Measurements from ENCODE around the gene KCNK5.

Gene KCNK5

DNA sequence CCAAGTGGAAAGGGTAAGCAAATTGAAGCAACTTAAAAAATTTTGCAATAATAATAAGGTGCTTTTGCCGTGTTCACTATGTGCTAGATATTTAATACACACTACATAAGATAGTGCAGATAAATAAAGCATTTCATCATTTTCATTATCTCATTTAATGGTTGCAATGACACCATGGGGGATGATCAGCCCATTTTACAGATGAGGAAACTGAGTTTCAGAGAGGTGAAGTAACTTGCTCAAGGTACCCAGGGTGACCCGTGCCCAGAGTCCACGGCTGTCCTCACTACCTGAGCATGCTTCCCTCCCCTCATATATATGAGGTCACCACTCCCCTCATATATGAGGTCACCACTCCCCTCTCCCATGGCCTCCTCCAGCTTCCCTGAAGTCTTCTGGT is 7.5 kb upstream of the KCNK5 start (continued):
- TF ChIP-seq ZXDB (tag by site-specific recombination; IDR thresholded peaks at IDR 0.05), result no peak
- no peak for TF ChIP-seq ZNF658 (tag by site-specific recombination; IDR thresholded peaks at IDR 0.05)
- no peak for TF ChIP-seq SETDB1 (IDR thresholded peaks at IDR 0.05; ENCODE audit: insufficient read length, low read length)
- TF ChIP-seq ZFP37 (tag by site-specific recombination; IDR thresholded peaks at IDR 0.05), result no peak
- TF ChIP-seq KLF16 (tag by site-specific recombination; IDR thresholded peaks at IDR 0.05), result no peak
- no peak for TF ChIP-seq HOXC10 (CRISPR knock-in tag; IDR thresholded peaks at IDR 0.05)
- no peak for TF ChIP-seq ZNF660 (tag by site-specific recombination; IDR thresholded peaks at IDR 0.05)

DNA sequence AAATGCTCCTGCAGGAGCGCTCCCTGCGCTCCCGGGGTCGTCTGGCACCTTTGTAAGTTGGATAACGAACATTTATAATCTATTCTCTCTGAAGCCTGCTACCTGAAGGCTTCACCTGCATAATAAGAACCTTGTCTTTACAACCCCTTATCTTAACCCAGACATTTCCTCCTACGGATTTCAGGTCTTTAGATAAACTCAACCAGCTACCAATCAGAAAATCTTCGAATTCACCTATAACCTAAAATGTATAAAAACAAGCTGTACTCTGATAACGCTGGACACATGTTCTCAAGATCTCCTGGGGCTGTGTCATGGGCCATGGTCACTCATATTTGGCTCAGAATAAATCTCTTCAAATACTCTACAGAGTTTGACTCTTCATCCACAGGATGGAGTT is 4.1 kb upstream of the KCNK5 start:
- TF ChIP-seq ZBTB1 (tag by site-specific recombination; IDR thresholded peaks at IDR 0.05) (no peak), ZNF202 (tag by site-specific recombination; IDR thresholded peaks at IDR 0.05; ENCODE audit: borderline replicate concordance) (no peak), MZF1 (tag by site-specific recombination; IDR thresholded peaks at IDR 0.05; ENCODE audit: borderline replicate concordance) (no peak), ZSCAN23 (tag by site-specific recombination; IDR thresholded peaks at IDR 0.05) (no peak), ZIC2 (tag by site-specific recombination; IDR thresholded peaks at IDR 0.05) (no peak), ZNF626 (tag by site-specific recombination; IDR thresholded peaks at IDR 0.05) (no peak), ZNF843 (tag by site-specific recombination; IDR thresholded peaks at IDR 0.05) (no peak), BCL11A (tag by site-specific recombination; IDR thresholded peaks at IDR 0.05; ENCODE audit: low read depth) (no peak), ZNF391 (tag by site-specific recombination; IDR thresholded peaks at IDR 0.05; ENCODE audit: borderline replicate concordance, low read depth) (no peak), MEIS1 (CRISPR knock-in tag; IDR thresholded peaks at IDR 0.05; ENCODE audit: borderline replicate concordance) (no peak)
- TF ChIP-seq, protein P1, sequence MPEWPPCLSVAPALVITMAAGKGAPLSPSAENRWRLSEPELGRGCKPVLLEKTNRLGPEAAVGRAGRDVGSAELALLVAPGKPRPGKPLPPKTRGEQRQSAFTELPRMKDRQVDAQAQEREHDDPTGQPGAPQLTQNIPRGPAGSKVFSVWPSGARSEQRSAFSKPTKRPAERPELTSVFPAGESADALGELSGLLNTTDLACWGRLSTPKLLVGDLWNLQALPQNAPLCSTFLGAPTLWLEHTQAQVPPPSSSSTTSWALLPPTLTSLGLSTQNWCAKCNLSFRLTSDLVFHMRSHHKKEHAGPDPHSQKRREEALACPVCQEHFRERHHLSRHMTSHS (tag by site-specific recombination; IDR thresholded peaks at IDR 0.05), result no peak
- TF ChIP-seq, protein P2, sequence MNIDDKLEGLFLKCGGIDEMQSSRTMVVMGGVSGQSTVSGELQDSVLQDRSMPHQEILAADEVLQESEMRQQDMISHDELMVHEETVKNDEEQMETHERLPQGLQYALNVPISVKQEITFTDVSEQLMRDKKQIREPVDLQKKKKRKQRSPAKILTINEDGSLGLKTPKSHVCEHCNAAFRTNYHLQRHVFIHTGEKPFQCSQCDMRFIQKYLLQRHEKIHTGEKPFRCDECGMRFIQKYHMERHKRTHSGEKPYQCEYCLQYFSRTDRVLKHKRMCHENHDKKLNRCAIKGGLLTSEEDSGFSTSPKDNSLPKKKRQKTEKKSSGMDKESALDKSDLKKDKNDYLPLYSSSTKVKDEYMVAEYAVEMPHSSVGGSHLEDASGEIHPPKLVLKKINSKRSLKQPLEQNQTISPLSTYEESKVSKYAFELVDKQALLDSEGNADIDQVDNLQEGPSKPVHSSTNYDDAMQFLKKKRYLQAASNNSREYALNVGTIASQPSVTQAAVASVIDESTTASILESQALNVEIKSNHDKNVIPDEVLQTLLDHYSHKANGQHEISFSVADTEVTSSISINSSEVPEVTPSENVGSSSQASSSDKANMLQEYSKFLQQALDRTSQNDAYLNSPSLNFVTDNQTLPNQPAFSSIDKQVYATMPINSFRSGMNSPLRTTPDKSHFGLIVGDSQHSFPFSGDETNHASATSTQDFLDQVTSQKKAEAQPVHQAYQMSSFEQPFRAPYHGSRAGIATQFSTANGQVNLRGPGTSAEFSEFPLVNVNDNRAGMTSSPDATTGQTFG (tag by site-specific recombination; IDR thresholded peaks at IDR 0.05; ENCODE audit: borderline replicate concordance), result no peak
- TF ChIP-seq, protein P3, sequence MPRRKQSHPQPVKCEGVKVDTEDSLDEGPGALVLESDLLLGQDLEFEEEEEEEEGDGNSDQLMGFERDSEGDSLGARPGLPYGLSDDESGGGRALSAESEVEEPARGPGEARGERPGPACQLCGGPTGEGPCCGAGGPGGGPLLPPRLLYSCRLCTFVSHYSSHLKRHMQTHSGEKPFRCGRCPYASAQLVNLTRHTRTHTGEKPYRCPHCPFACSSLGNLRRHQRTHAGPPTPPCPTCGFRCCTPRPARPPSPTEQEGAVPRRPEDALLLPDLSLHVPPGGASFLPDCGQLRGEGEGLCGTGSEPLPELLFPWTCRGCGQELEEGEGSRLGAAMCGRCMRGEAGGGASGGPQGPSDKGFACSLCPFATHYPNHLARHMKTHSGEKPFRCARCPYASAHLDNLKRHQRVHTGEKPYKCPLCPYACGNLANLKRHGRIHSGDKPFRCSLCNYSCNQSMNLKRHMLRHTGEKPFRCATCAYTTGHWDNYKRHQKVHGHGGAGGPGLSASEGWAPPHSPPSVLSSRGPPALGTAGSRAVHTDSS (tag by site-specific recombination; IDR thresholded peaks at IDR 0.05), result no peak
- Histone ChIP-seq H3K36me3 (ENCODE audit: control insufficient read depth in 2 of 2, insufficient read depth in 1 of 2, low read length in 2 of 2) (no peaks in the 10 kb centered on the region), H3K27ac (ENCODE audit: extremely low read depth, low read depth, low read length) (no peak overlapping the region), H3K9me3 (ENCODE audit: control insufficient read depth, insufficient read depth, low read depth, low read length) (no peaks in the 10 kb centered on the region), H3K4me3 (ENCODE audit: low read depth, low read length) (no peak overlapping the region), H3K4me1 (ENCODE audit: control insufficient read depth, insufficient read depth, low read length) (no peaks in the 10 kb centered on the region)
- ChIA-PET POLR2A (no interaction called here), CTCF (interaction anchor here (0.6 kb wide), 1 partner anchor 11 kb away, joined by 3 read pairs; no protein-coding TSS in a partner anchor)

Data from HEK293 (cell line).